Kidney tubule cell (primary cell): Measurements from ENCODE around the gene PLA2G12A.
"Not testable (repeated sequence)": the region's sequence is repeated elsewhere in the genome, so short reads cannot be mapped to it uniquely, and the experiment has no call there.

ENCODE experiments used
- DNase-seq: peaks from one replicate; pipeline ENCODE4 v3.0.0-alpha.2; 2018; ENCODE audit warnings: low spot score

Gene PLA2G12A

GRCh38 chr4:109678925-109679324, 50.9 kb downstream of the PLA2G12A start:
- not testable (repeated sequence) for DNase-seq

GRCh38 chr4:109678472-109678871, 51.4 kb downstream of the PLA2G12A start:
- DNase-seq: not testable (repeated sequence)

- no peak for DNase-seq
Measured at GRCh38 chr4:109676886-109677285, 53.0 kb downstream of the PLA2G12A start.

GRCh38 chr4:109675843-109676242, 54.0 kb downstream of the PLA2G12A start:
- no peak for DNase-seq

- DNase-seq: no peak
Measured at GRCh38 chr4:109675181-109675580, 54.7 kb downstream of the PLA2G12A start.

- no peak for DNase-seq
Measured at GRCh38 chr4:109673303-109673702, 56.6 kb downstream of the PLA2G12A start.

- DNase-seq: no peak
Measured at GRCh38 chr4:109672169-109672930, 57.5 kb downstream of the PLA2G12A start.

GRCh38 chr4:109671350-109671749, 58.5 kb downstream of the PLA2G12A start:
- DNase-seq: no peak

GRCh38 chr4:109665783-109666485, 63.9 kb downstream of the PLA2G12A start:
- no peak for DNase-seq

- no peak for DNase-seq
Measured at GRCh38 chr4:109662771-109663170, 67.1 kb downstream of the PLA2G12A start.

GRCh38 chr4:109662116-109662515, 67.8 kb downstream of the PLA2G12A start:
- DNase-seq: no peak
